Hepatocyte (in vitro differentiated cells): ENCODE measurements around the gene OPN1MW. TPM values are rescaled to one million over a fixed set of nuclear protein-coding genes. Genes with fewer than 3 reads are reported as not detected.
"Not testable (repeated sequence)": the region's sequence is repeated elsewhere in the genome, so short reads cannot be mapped to it uniquely, and the experiment has no call there.

Source experiments
- DNase-seq: peaks from one replicate; pipeline ENCODE4 v3.0.0-alpha.2; 2016; ENCODE audit warnings: low spot score
- H2AFZ ChIP-seq: fragments of 200-600 bp; sonication (generic); 2 replicates; pipeline ENCODE4 v1.6.0; 2016; ENCODE audit warnings: antibody characterized with exemption, mild to moderate bottlenecking
- H3K27ac ChIP-seq: fragments of 200-600 bp; sonication (generic); 2 replicates; pipeline ENCODE4 v1.5.1; 2016; ENCODE audit warnings: mild to moderate bottlenecking
- H3K27me3 ChIP-seq: fragments of 200-600 bp; sonication (generic); 2 replicates; pipeline ENCODE4 v1.6.1; 2016
- H3K36me3 ChIP-seq: fragments of 200-600 bp; sonication (generic); replicated peaks from 2 replicates; pipeline ENCODE4 v1.5.1; 2016; ENCODE audit warnings: low read depth; ENCODE audit not compliant: insufficient read depth
- H3K4me1 ChIP-seq: fragments of 200-600 bp; sonication (generic); 2 replicates; pipeline ENCODE4 v1.5.1; 2016; ENCODE audit warnings: mild to moderate bottlenecking, moderate library complexity; ENCODE audit not compliant: insufficient read depth
- H3K4me2 ChIP-seq: fragments of 200-600 bp; sonication (generic); 2 replicates; pipeline ENCODE4 v1.6.0; 2016
- H3K4me3 ChIP-seq: fragments of 200-600 bp; sonication (generic); 2 replicates; pipeline ENCODE4 v1.5.1; 2016; ENCODE audit warnings: mild to moderate bottlenecking
- H3K79me2 ChIP-seq: fragments of 200-600 bp; sonication (generic); 2 replicates; pipeline ENCODE4 v1.6.0; 2017; ENCODE audit warnings: mild to moderate bottlenecking
- H3K9me2 ChIP-seq: fragments of 200-600 bp; sonication (generic); replicated peaks from 2 replicates; pipeline ENCODE4 v1.6.0; 2017; ENCODE audit warnings: mild to moderate bottlenecking; ENCODE audit not compliant: insufficient read depth
- H3K9me3 ChIP-seq: fragments of 200-600 bp; sonication (generic); 2 replicates; pipeline ENCODE4 v1.5.1; 2016; ENCODE audit warnings: low read depth, mild to moderate bottlenecking
- H4K20me1 ChIP-seq: fragments of 200-600 bp; sonication (generic); 2 replicates; pipeline ENCODE4 v1.6.0; 2016; ENCODE audit warnings: mild to moderate bottlenecking; ENCODE audit not compliant: insufficient read depth, poor library complexity, severe bottlenecking
- WGBS: methylation state at CpG from one replicate; pipeline ENCODE4 v1.1.6; 2016; ENCODE audit warnings: low lambda C conversion rate; ENCODE audit errors: missing lambda C conversion rate; 5-methylcytosine and 5-hydroxymethylcytosine counted together
- polyA plus RNA-seq: library from polyadenylated mRNA; unstranded; fragments of >200 nt; fragmentation: Nextera tagmentation; extraction: Ambion mirVana; gene quantifications from 2 replicates; pipeline ENCODE4 v1.2.1, GENCODE V29; 2016
- total RNA-seq: library from RNA; depleted of rRNA; stranded (reverse); fragments of >200 nt; gene quantifications from 2 replicates; pipeline ENCODE4 v1.2.3, GENCODE V29; 2014

The OPN1MW gene
- total and polyA plus RNA-seq, 2 experiments from 2014 or later: not detected

- no CpG with 5 or more reads among the region's 16 CpGs for WGBS
- not testable (repeated sequence) for H3K9me3 ChIP-seq
Observed at GRCh38 chrX:154219456-154219855, 37.1 kb downstream of the OPN1MW start, which contains the start of gene OPN1MW2. TSS of gene OPN1MW2 (plus strand) at chrX:154219756. CDS start at chrX:154219816, 60 bp downstream.

GRCh38 chrX:154225292-154225691 is 42.9 kb downstream of the OPN1MW start:
- H3K4me2 ChIP-seq, DNase-seq, H3K4me3 ChIP-seq, H3K9me3 ChIP-seq, H2AFZ ChIP-seq, H3K27ac ChIP-seq, H3K9me2 ChIP-seq, H3K27me3 ChIP-seq, H3K79me2 ChIP-seq, H3K36me3 ChIP-seq, H3K4me1 ChIP-seq, H4K20me1 ChIP-seq: not testable (repeated sequence)
- no CpG with 5 or more reads among the region's 6 CpGs for WGBS

More at GRCh38 chrX:154219456-154219855, 37.1 kb downstream of the OPN1MW start, which contains the start of gene OPN1MW2:
- H3K4me1 ChIP-seq, H3K4me3 ChIP-seq, H3K4me2 ChIP-seq, H3K27me3 ChIP-seq, H4K20me1 ChIP-seq, DNase-seq, H2AFZ ChIP-seq, H3K36me3 ChIP-seq, H3K79me2 ChIP-seq, H3K27ac ChIP-seq, H3K9me2 ChIP-seq: not testable (repeated sequence)

GRCh38 chrX:154226706-154227105 is 44.3 kb downstream of the OPN1MW start:
- not testable (repeated sequence) for H3K4me3 ChIP-seq, H3K9me3 ChIP-seq, H2AFZ ChIP-seq, H4K20me1 ChIP-seq, H3K4me2 ChIP-seq, H3K27ac ChIP-seq, H3K4me1 ChIP-seq, H3K36me3 ChIP-seq, H3K79me2 ChIP-seq, H3K27me3 ChIP-seq, DNase-seq, H3K9me2 ChIP-seq
- WGBS: no CpG with 5 or more reads among the region's 9 CpGs

- H3K9me2 ChIP-seq, H3K4me1 ChIP-seq, H4K20me1 ChIP-seq, H3K4me3 ChIP-seq, H3K36me3 ChIP-seq, H3K4me2 ChIP-seq, H3K27ac ChIP-seq, H3K27me3 ChIP-seq, DNase-seq, H3K79me2 ChIP-seq, H2AFZ ChIP-seq, H3K9me3 ChIP-seq: not testable (repeated sequence)
- no CpG with 5 or more reads among the region's 3 CpGs for WGBS
Observed at GRCh38 chrX:154231443-154231842, 49.0 kb downstream of the OPN1MW start.

- H3K79me2 ChIP-seq, H3K9me2 ChIP-seq, H3K27ac ChIP-seq, H3K36me3 ChIP-seq, H3K9me3 ChIP-seq, H3K27me3 ChIP-seq, H3K4me1 ChIP-seq, H3K4me3 ChIP-seq, H4K20me1 ChIP-seq, DNase-seq, H3K4me2 ChIP-seq, H2AFZ ChIP-seq: not testable (repeated sequence)
- WGBS: no CpG with 5 or more reads among the region's 16 CpGs
Observed at GRCh38 chrX:154233620-154234019, 51.2 kb downstream of the OPN1MW start.

- not testable (repeated sequence) for H3K9me3 ChIP-seq, DNase-seq, H3K36me3 ChIP-seq, H2AFZ ChIP-seq, H3K27me3 ChIP-seq, H3K4me2 ChIP-seq, H3K9me2 ChIP-seq, H3K79me2 ChIP-seq, H3K27ac ChIP-seq, H4K20me1 ChIP-seq, H3K4me1 ChIP-seq, H3K4me3 ChIP-seq
- WGBS: 76% methylated on average over 9 of the region's 11 CpGs
Observed at GRCh38 chrX:154238939-154239559, 56.7 kb downstream of the OPN1MW start.

- not testable (repeated sequence) for H3K9me3 ChIP-seq, H3K27me3 ChIP-seq, H3K4me1 ChIP-seq, DNase-seq, H3K4me3 ChIP-seq, H3K9me2 ChIP-seq, H3K27ac ChIP-seq, H4K20me1 ChIP-seq, H2AFZ ChIP-seq, H3K79me2 ChIP-seq, H3K4me2 ChIP-seq, H3K36me3 ChIP-seq
- WGBS: 73% methylated on average over 7 of the region's 8 CpGs
Observed at GRCh38 chrX:154239982-154240503, 57.6 kb downstream of the OPN1MW start.

Other genes starting within 250 kb of the OPN1MW start
- 74.0 and 83.5 TPM in 2 replicates for gene NAA10, start 247.6 kb upstream of the OPN1MW start, total RNA-seq
- 118 and 134 TPM in 2 replicates for gene NAA10, start 247.6 kb upstream of the OPN1MW start, polyA plus RNA-seq
- gene RENBP, start 238.0 kb upstream of the OPN1MW start, total RNA-seq: 22.2 and 22.8 TPM in 2 replicates
- 5.8 and 13.2 TPM in 2 replicates for gene RENBP, start 238.0 kb upstream of the OPN1MW start, polyA plus RNA-seq
- 11.6 and 25.0 TPM in 2 replicates for gene HCFC1, start 210.8 kb upstream of the OPN1MW start, total RNA-seq
- 16.7 and 18.9 TPM in 2 replicates for gene HCFC1, start 210.8 kb upstream of the OPN1MW start, polyA plus RNA-seq
- 7.4 and 8.7 TPM in 2 replicates for gene TMEM187, start 209.8 kb upstream of the OPN1MW start, total RNA-seq
- gene TMEM187, start 209.8 kb upstream of the OPN1MW start, polyA plus RNA-seq: 8.0 and 12.1 TPM in 2 replicates
- 44.1 TPM in 2 replicates for gene IRAK1, start 162.7 kb upstream of the OPN1MW start, total RNA-seq
- gene IRAK1, start 162.7 kb upstream of the OPN1MW start, polyA plus RNA-seq: 99.4 and 112 TPM in 2 replicates
- 18.1 and 18.3 TPM in 2 replicates for gene MECP2, start 84.9 kb upstream of the OPN1MW start, total RNA-seq
- 19.4 and 21.1 TPM in 2 replicates for gene MECP2, start 84.9 kb upstream of the OPN1MW start, polyA plus RNA-seq
- not detected in 2 replicates for gene OPN1LW, start 38.4 kb upstream of the OPN1MW start, total RNA-seq
- not detected in 2 replicates for gene OPN1LW, start 38.4 kb upstream of the OPN1MW start, polyA plus RNA-seq
- gene OPN1MW2, start 37.2 kb downstream of the OPN1MW start, total RNA-seq: not detected in 2 replicates
- gene OPN1MW2, start 37.2 kb downstream of the OPN1MW start, polyA plus RNA-seq: not detected in 2 replicates
- gene OPN1MW3, start 75.0 kb downstream of the OPN1MW start, total RNA-seq: not detected in 2 replicates
- not detected in 2 replicates for gene OPN1MW3, start 75.0 kb downstream of the OPN1MW start, polyA plus RNA-seq
- gene TEX28, start 112.5 kb downstream of the OPN1MW start, total RNA-seq: not detected in 2 replicates
- gene TEX28, start 112.5 kb downstream of the OPN1MW start, polyA plus RNA-seq: not detected in 2 replicates
- not detected in 2 replicates for gene TKTL1, start 113.2 kb downstream of the OPN1MW start, total RNA-seq
- 0.52 and 1.1 TPM in 2 replicates for gene TKTL1, start 113.2 kb downstream of the OPN1MW start, polyA plus RNA-seq
- gene FLNA, start 192.0 kb downstream of the OPN1MW start, total RNA-seq: 220 and 396 TPM in 2 replicates
- 468 and 471 TPM in 2 replicates for gene FLNA, start 192.0 kb downstream of the OPN1MW start, polyA plus RNA-seq
- 34.2 and 39.4 TPM in 2 replicates for gene EMD, start 196.7 kb downstream of the OPN1MW start, total RNA-seq
- 61.0 and 65.7 TPM in 2 replicates for gene EMD, start 196.7 kb downstream of the OPN1MW start, polyA plus RNA-seq
- 4,114 and 4,460 TPM in 2 replicates for gene RPL10, start 215.8 kb downstream of the OPN1MW start, total RNA-seq
- gene RPL10, start 215.8 kb downstream of the OPN1MW start, polyA plus RNA-seq: 1,206 and 1,210 TPM in 2 replicates
- 36.1 and 39.7 TPM in 2 replicates for gene DNASE1L1, start 226.7 kb downstream of the OPN1MW start, total RNA-seq
- 22.3 and 22.6 TPM in 2 replicates for gene DNASE1L1, start 226.7 kb downstream of the OPN1MW start, polyA plus RNA-seq
- gene TAFAZZIN, start 228.9 kb downstream of the OPN1MW start, total RNA-seq: 25.0 and 26.7 TPM in 2 replicates
- gene TAFAZZIN, start 228.9 kb downstream of the OPN1MW start, polyA plus RNA-seq: 41.3 and 69.6 TPM in 2 replicates
- 116 and 131 TPM in 2 replicates for gene ATP6AP1, start 246.1 kb downstream of the OPN1MW start, total RNA-seq
- 265 and 268 TPM in 2 replicates for gene ATP6AP1, start 246.1 kb downstream of the OPN1MW start, polyA plus RNA-seq